ENCODE results near the gene ELL.

- TF ChIP-seq EZH2 (IDR thresholded peaks at IDR 0.05; ENCODE audit: insufficient read depth, poor library complexity, severe bottlenecking) (no peak), EZH2phosphoT487 (IDR thresholded peaks at IDR 0.05; ENCODE audit: insufficient read depth, low read depth) (no peak)
Measured at GRCh38 chr19:18423258-18424020, 98.4 kb downstream of the ELL start.

All from GM23248 (cell line).